SK-N-SH treated with all-trans-retinoic acid at 6 μM for 48 hours (cell line): ENCODE data around the gene CACNA1B.

Source experiments
- ATAC-seq: fragments of 200-7000 bp; cut with Tn5 transposase; 3 replicates; pipeline ENCODE4 v1.9.1; 2020; ENCODE audit warnings: mild to moderate bottlenecking, moderate library complexity
- ARNTL ChIP-seq: fragments of 450-650 bp; formaldehyde crosslinking; IDR thresholded peaks from 2 replicates; pipeline ENCODE4 v1.5.0; 2020; ENCODE audit warnings: low read depth, mild to moderate bottlenecking, moderate library complexity, borderline replicate concordance
- CREB5 ChIP-seq: fragments of 250-450 bp; sonication (Bioruptor Pico); IDR thresholded peaks from 2 replicates; pipeline ENCODE4 v1.5.1; 2020; ENCODE audit warnings: low read depth, mild to moderate bottlenecking, moderate library complexity
- CSDC2 ChIP-seq: fragments of 250-450 bp; sonication (Bioruptor Pico); IDR thresholded peaks from 2 replicates; pipeline ENCODE4 v1.5.0; 2020; ENCODE audit warnings: mild to moderate bottlenecking, moderate library complexity
- CSRNP3 ChIP-seq: fragments of 250-450 bp; sonication (Bioruptor Pico); IDR thresholded peaks from 2 replicates; pipeline ENCODE4 v1.5.1; 2021; ENCODE audit warnings: mild to moderate bottlenecking, moderate library complexity
- ESRRG ChIP-seq: fragments of 250-450 bp; sonication (Bioruptor Pico); IDR thresholded peaks from 2 replicates; pipeline ENCODE4 v1.6.1; 2021; ENCODE audit warnings: mild to moderate bottlenecking
- GLIS3 ChIP-seq: fragments of 250-450 bp; sonication (Bioruptor Pico); IDR thresholded peaks from 2 replicates; pipeline ENCODE4 v1.5.0; 2020; ENCODE audit warnings: mild to moderate bottlenecking, moderate library complexity
- ISL1 ChIP-seq: fragments of 250-450 bp; sonication (Bioruptor Pico); IDR thresholded peaks from 2 replicates; pipeline ENCODE4 v2.1.2; 2022; ENCODE audit warnings: mild to moderate bottlenecking, moderate library complexity
- OSR1 ChIP-seq: fragments of 250-450 bp; sonication (Bioruptor Pico); IDR thresholded peaks from 2 replicates; pipeline ENCODE4 v1.8.0; 2022; ENCODE audit warnings: moderate library complexity, mild to moderate bottlenecking, inconsistent platforms
- PATZ1 ChIP-seq: fragments of 250-450 bp; sonication (Bioruptor Pico); IDR thresholded peaks from 2 replicates; pipeline ENCODE4 v1.8.0; 2020; ENCODE audit warnings: mild to moderate bottlenecking, moderate library complexity, borderline replicate concordance
- POU6F1 ChIP-seq: fragments of 250-450 bp; sonication (Bioruptor Pico); IDR thresholded peaks from 2 replicates; pipeline ENCODE4 v1.8.0; 2021; ENCODE audit warnings: low read depth, mild to moderate bottlenecking, moderate library complexity, borderline replicate concordance
- RARB ChIP-seq: fragments of 250-450 bp; sonication (Bioruptor Pico); IDR thresholded peaks from 2 replicates; pipeline ENCODE4 v1.8.0; 2021; ENCODE audit warnings: mild to moderate bottlenecking, moderate library complexity
- SNAI2 ChIP-seq: fragments of 250-450 bp; sonication (Bioruptor Pico); IDR thresholded peaks from 2 replicates; pipeline ENCODE4 v1.5.0; 2020; ENCODE audit warnings: mild to moderate bottlenecking, moderate library complexity
- TCF4 ChIP-seq: fragments of 250-450 bp; sonication (Bioruptor Pico); IDR thresholded peaks from 2 replicates; pipeline ENCODE4 v1.8.0; 2021; ENCODE audit warnings: mild to moderate bottlenecking, moderate library complexity, borderline replicate concordance
- TSHZ2 ChIP-seq: fragments of 250-450 bp; sonication (Bioruptor Pico); IDR thresholded peaks from 2 replicates; pipeline ENCODE4 v1.5.0; 2020; ENCODE audit warnings: mild to moderate bottlenecking, moderate library complexity
- ZFP3 ChIP-seq: fragments of 250-450 bp; sonication (Bioruptor Pico); IDR thresholded peaks from 2 replicates; pipeline ENCODE4 v1.5.0; 2020; ENCODE audit warnings: mild to moderate bottlenecking, moderate library complexity
- ZFP30 ChIP-seq: fragments of 450-650 bp; formaldehyde crosslinking; IDR thresholded peaks from 2 replicates; pipeline ENCODE4 v1.5.0; 2022; ENCODE audit warnings: mild to moderate bottlenecking, moderate library complexity
- ZNF565 ChIP-seq: fragments of 450-650 bp; formaldehyde crosslinking; conservative IDR thresholded peaks from 2 replicates; pipeline ENCODE4 v1.5.0; 2020; ENCODE audit warnings: low read depth, mild to moderate bottlenecking, moderate library complexity
- ZNF70 ChIP-seq: fragments of 450-650 bp; formaldehyde crosslinking; IDR thresholded peaks from 2 replicates; pipeline ENCODE4 v1.5.0; 2020; ENCODE audit warnings: mild to moderate bottlenecking, moderate library complexity
- ZNF8 ChIP-seq: fragments of 450-650 bp; formaldehyde crosslinking; IDR thresholded peaks from 2 replicates; pipeline ENCODE4 v1.5.0; 2020; ENCODE audit warnings: mild to moderate bottlenecking, moderate library complexity

CACNA1B gene

GRCh38 chr9:138052635-138053320 is 175.2 kb downstream of the CACNA1B start:
- TF ChIP-seq ZNF70 (CRISPR knock-in tag) (no peak), ZFP30 (CRISPR knock-in tag) (no peak), ISL1 (CRISPR knock-in tag) (no peak), ARNTL (CRISPR knock-in tag) (no peak), TSHZ2 (CRISPR knock-in tag) (no peak), ZNF8 (no peak), SNAI2 (CRISPR knock-in tag) (no peak), GLIS3 (CRISPR knock-in tag) (no peak)
- ATAC-seq: no peak

GRCh38 chr9:138053321-138053868 is 175.8 kb downstream of the CACNA1B start:
- ATAC-seq: no peak
- TF ChIP-seq ZFP3 (CRISPR knock-in tag): no peak
- no peak for TF ChIP-seq OSR1 (CRISPR knock-in tag)
- no peak for TF ChIP-seq ZFP30 (CRISPR knock-in tag)
- TF ChIP-seq CREB5: no peak
- TF ChIP-seq ISL1 (CRISPR knock-in tag): no peak

GRCh38 chr9:138053996-138054752 is 176.6 kb downstream of the CACNA1B start:
- ATAC-seq: no peak
- no peak for TF ChIP-seq ZNF565 (CRISPR knock-in tag)
- TF ChIP-seq TCF4 (CRISPR knock-in tag): no peak
- no peak for TF ChIP-seq OSR1 (CRISPR knock-in tag)
- no peak for TF ChIP-seq CSDC2 (CRISPR knock-in tag)

GRCh38 chr9:138057726-138058125 is 180.1 kb downstream of the CACNA1B start:
- TF ChIP-seq TSHZ2 (CRISPR knock-in tag): no peak
- TF ChIP-seq RARB (CRISPR knock-in tag): no peak
- TF ChIP-seq ZNF8: no peak
- no peak for ATAC-seq

- ATAC-seq: no peak
- TF ChIP-seq RARB (CRISPR knock-in tag) (no peak), CSRNP3 (CRISPR knock-in tag) (no peak), POU6F1 (no peak), ESRRG (CRISPR knock-in tag) (no peak), PATZ1 (CRISPR knock-in tag) (no peak), CREB5 (no peak), ZFP30 (CRISPR knock-in tag) (no peak), SNAI2 (CRISPR knock-in tag) (no peak), ISL1 (CRISPR knock-in tag) (no peak), ZNF70 (CRISPR knock-in tag) (no peak)
These were observed 180.6 kb downstream of the CACNA1B start for GRCh38 chr9:138058181-138058580.
